SK-N-SH (cell line): ENCODE results near the gene CD69. TPM values are rescaled to one million over a fixed set of nuclear protein-coding genes. Genes with fewer than 3 reads are reported as not detected.

Experiments used
- CTCF ChIA-PET: fragments of 300-600, 350-600 bp; formaldehyde crosslinking; extraction: SDS; loops from one replicate; lab custom pipeline; 2021; lab: Yijun Ruan, JAX
- POLR2A ChIA-PET: fragments of 350-600 bp; sonication (Branson Sonifier 250); formaldehyde crosslinking; extraction: SDS; loops from one replicate; lab custom pipeline; 2020; ENCODE audit warnings: antibody characterized with exemption, inconsistent platforms; lab: Yijun Ruan, JAX
- DNase-seq: peaks from one replicate; pipeline ENCODE4 v3.0.0; 2012
- H2AFZ ChIP-seq: fragments of 200-600 bp; sonication (generic); 2 replicates; pipeline ENCODE4 v1.8.1; 2016; ENCODE audit warnings: antibody characterized with exemption, mild to moderate bottlenecking, low read depth
- H3F3A ChIP-seq: fragments of 200-600 bp; sonication (generic); replicated peaks from 2 replicates; pipeline ENCODE3; 2016; ENCODE audit warnings: antibody characterized with exemption, mild to moderate bottlenecking; ENCODE audit not compliant: insufficient read depth
- H3K27ac ChIP-seq, 2 experiments: fragments of 200-500 bp in 1 of 2; fragments of 200-600 bp in 1 of 2; sonication (Bioruptor generic) in 1 of 2; sonication (generic), shearing (Covaris generic) in 1 of 2; 2 replicates each; pipeline versions ENCODE4 v1.5.1 to v1.6.1; 2014 to 2016; ENCODE audit warnings: low read depth in 2 of 2, inconsistent platforms in 1 of 2, low read length in 1 of 2, mild to moderate bottlenecking in 1 of 2, mixed read lengths in 1 of 2
- H3K27me3 ChIP-seq: fragments of 200-600 bp; sonication (generic), shearing (Covaris generic); 2 replicates; pipeline ENCODE4 v1.6.1; 2016; ENCODE audit warnings: mixed run types; ENCODE audit not compliant: insufficient read depth
- H3K36me3 ChIP-seq, 2 experiments: fragments of 200-500 bp in 1 of 2; fragments of 200-600 bp in 1 of 2; sonication (Bioruptor generic) in 1 of 2; sonication (generic) in 1 of 2; replicated peaks in 1 of 2; 2 replicates each; pipeline versions ENCODE3 to v1.5.1; 2014 to 2016; ENCODE audit warnings: low read length in 1 of 2, mild to moderate bottlenecking in 1 of 2; ENCODE audit not compliant: insufficient read depth in 2 of 2, control insufficient read depth in 1 of 2
- H3K4me1 ChIP-seq, 2 experiments: fragments of 200-500 bp in 1 of 2; fragments of 200-600 bp in 1 of 2; sonication (Bioruptor generic) in 1 of 2; sonication (generic), shearing (Covaris generic) in 1 of 2; 2 replicates each; pipeline versions ENCODE4 v1.5.1 to v1.6.1; 2014 to 2016; ENCODE audit warnings: low read depth in 1 of 2, low read length in 1 of 2, mixed run types in 1 of 2; ENCODE audit not compliant: insufficient read depth in 2 of 2, control insufficient read depth in 1 of 2
- H3K4me2 ChIP-seq: fragments of 200-600 bp; sonication (generic), shearing (Covaris generic); 2 replicates; pipeline ENCODE4 v1.6.1; 2017; ENCODE audit warnings: mixed run types
- H3K4me3 ChIP-seq, 2 experiments: fragments of 200-500 bp in 1 of 2; fragments of 200-600 bp in 1 of 2; sonication (Bioruptor generic) in 1 of 2; sonication (generic), shearing (Covaris generic) in 1 of 2; 2 replicates each; pipeline versions ENCODE4 v1.5.1 to v1.8.1; 2014 to 2016; ENCODE audit warnings: low read depth in 2 of 2, inconsistent platforms in 1 of 2, low read length in 1 of 2, mild to moderate bottlenecking in 1 of 2, mixed read lengths in 1 of 2, moderate library complexity in 1 of 2
- H3K79me2 ChIP-seq: fragments of 200-600 bp; sonication (generic); 2 replicates; pipeline ENCODE4 v1.8.1; 2017; ENCODE audit warnings: mild to moderate bottlenecking; ENCODE audit not compliant: insufficient read depth
- H3K9ac ChIP-seq: fragments of 200-600 bp; sonication (generic); 2 replicates; pipeline ENCODE4 v1.6.1; 2017; ENCODE audit warnings: mixed run types
- H3K9me2 ChIP-seq: fragments of 200-600 bp; sonication (generic); 2 replicates; pipeline ENCODE4 v1.6.1; 2017; ENCODE audit warnings: mixed run types
- H3K9me3 ChIP-seq: fragments of 200-600 bp; sonication (generic); 2 replicates; pipeline ENCODE4 v1.6.1; 2017; ENCODE audit warnings: mixed run types, mild to moderate bottlenecking, moderate library complexity
- H4K20me1 ChIP-seq: fragments of 200-600 bp; sonication (generic); 2 replicates; pipeline ENCODE4 v1.6.1; 2017; ENCODE audit warnings: mild to moderate bottlenecking, mixed run types; ENCODE audit not compliant: insufficient read depth
- CHD2 ChIP-seq: fragments of 150-350 bp; IDR thresholded peaks from 2 replicates; pipeline ENCODE4 v1.6.1; 2018; ENCODE audit warnings: low read length; ENCODE audit not compliant: partially characterized antibody
- ELF1 ChIP-seq: IDR thresholded peaks from 2 replicates; pipeline ENCODE4 v1.4.0; 2012
- EP300 ChIP-seq, 2 experiments: IDR thresholded peaks; 2 replicates each; pipeline versions ENCODE4 v1.4.0 to v1.6.1; 2012; ENCODE audit warnings: borderline replicate concordance in 1 of 2, low read depth in 1 of 2, low read length in 1 of 2
- EZH2phosphoT487 ChIP-seq: fragments of 200-600 bp; sonication (generic); IDR thresholded peaks from 2 replicates; pipeline ENCODE4 v1.6.1; 2017; ENCODE audit warnings: low read depth, mixed run types, mild to moderate bottlenecking, antibody characterized with exemption, moderate library complexity, borderline replicate concordance
- FOSL2 ChIP-seq: IDR thresholded peaks from 2 replicates; pipeline ENCODE4 v1.4.0; 2012; ENCODE audit warnings: low read depth, mild to moderate bottlenecking, moderate library complexity, borderline replicate concordance
- FOXM1 ChIP-seq: IDR thresholded peaks from 2 replicates; pipeline ENCODE4 v1.4.0; 2012; ENCODE audit warnings: low read depth, mild to moderate bottlenecking
- GABPA ChIP-seq: IDR thresholded peaks from 2 replicates; pipeline ENCODE4 v1.4.0; 2012; ENCODE audit warnings: low read depth, mild to moderate bottlenecking
- MEF2A ChIP-seq: IDR thresholded peaks from 2 replicates; pipeline ENCODE4 v1.4.0; 2012; ENCODE audit warnings: low read depth, borderline replicate concordance
- NRF1 ChIP-seq: IDR thresholded peaks from 2 replicates; pipeline ENCODE4 v1.6.1; 2012; ENCODE audit warnings: low read depth, mild to moderate bottlenecking, low read length
- POLR2AphosphoS5 ChIP-seq: IDR thresholded peaks from 2 replicates; pipeline ENCODE4 v1.6.1; 2012; ENCODE audit warnings: low read depth, low read length
- RAD21 ChIP-seq: IDR thresholded peaks from 2 replicates; pipeline ENCODE4 v1.6.1; 2012; ENCODE audit warnings: mild to moderate bottlenecking, low read length
- REST ChIP-seq: IDR thresholded peaks from 2 replicates; pipeline ENCODE4 v1.6.1; 2012; ENCODE audit warnings: mild to moderate bottlenecking, low read depth, low read length, moderate library complexity
- RFX5 ChIP-seq: IDR thresholded peaks from 2 replicates; pipeline ENCODE4 v1.6.1; 2012; ENCODE audit warnings: mild to moderate bottlenecking, improper control_type of control experiment, low read length
- RXRA ChIP-seq: IDR thresholded peaks from 2 replicates; pipeline ENCODE4 v1.4.0; 2012; ENCODE audit warnings: low read depth, mild to moderate bottlenecking, borderline replicate concordance
- TAF1 ChIP-seq: IDR thresholded peaks from 2 replicates; pipeline ENCODE4 v1.6.1; 2012; ENCODE audit warnings: low read depth, mild to moderate bottlenecking, low read length, moderate library complexity, borderline replicate concordance
- TEAD4 ChIP-seq: IDR thresholded peaks from 2 replicates; pipeline ENCODE4 v1.4.0; 2012; ENCODE audit warnings: mild to moderate bottlenecking, borderline replicate concordance; ENCODE audit not compliant: insufficient read depth
- USF1 ChIP-seq: IDR thresholded peaks from 2 replicates; pipeline ENCODE4 v1.4.0; 2012; ENCODE audit warnings: low read depth, borderline replicate concordance
- ZBTB33 ChIP-seq: IDR thresholded peaks from 2 replicates; pipeline ENCODE4 v1.4.0; 2012; ENCODE audit warnings: low read depth, borderline replicate concordance
- WGBS: methylation state at CpG from one replicate; pipeline ENCODE4 v1.1.6; 2017; ENCODE audit warnings: low lambda C conversion rate; 5-methylcytosine and 5-hydroxymethylcytosine counted together
- polyA plus RNA-seq, 3 experiments: library from polyadenylated mRNA; depleted of rRNA; stranded (reverse); fragments of >200 nt; gene quantifications; 2 replicates each; pipeline ENCODE4 v1.2.3, GENCODE V29; 2012

The CD69 gene
- polyA plus RNA-seq, 1 of the 3 experiments (the other 2 are of a cell fraction): not detected

- WGBS: 28% methylated on average over 3 of the region's 3 CpGs
- H2AFZ ChIP-seq: no peak overlapping the region
- no peak for DNase-seq
- H4K20me1 ChIP-seq: no peaks in the 10 kb centered on the region
- H3K9me2 ChIP-seq: no peaks in the 10 kb centered on the region
- H3F3A ChIP-seq: no peaks in the 10 kb centered on the region
- H3K9ac ChIP-seq: no peak overlapping the region
- peaks cover 9% of the 10 kb centered on the region; the same call in 1 of the 2 replicates for H3K27me3 ChIP-seq
- no peak overlapping the region for H3K4me3 ChIP-seq
- H3K36me3 ChIP-seq: no peaks in the 10 kb centered on the region
- no peak overlapping the region for H3K4me2 ChIP-seq
- CTCF ChIA-PET: no interaction called here
- H3K27ac ChIP-seq: no peak overlapping the region
- H3K9me3 ChIP-seq: no peaks in the 10 kb centered on the region
- TF ChIP-seq CHD2: no peak
- TF ChIP-seq ELF1: no peak
- TF ChIP-seq USF1: no peak
- TF ChIP-seq RXRA: no peak
- TF ChIP-seq FOSL2: no peak
- no peak for TF ChIP-seq NRF1
- TF ChIP-seq ZBTB33: no peak
- TF ChIP-seq REST: no peak
- TF ChIP-seq RFX5: no peak
- no peak for TF ChIP-seq POLR2AphosphoS5
- TF ChIP-seq TAF1: no peak
- TF ChIP-seq EP300 (IDR thresholded peaks at IDR 0.05; ENCODE audit: borderline replicate concordance in 1 of 2, low read depth in 1 of 2, low read length in 1 of 2): no peak
- TF ChIP-seq RAD21: no peak
- TF ChIP-seq GABPA: no peak
- TF ChIP-seq TEAD4: no peak
- no peak for TF ChIP-seq FOXM1
- no peak for TF ChIP-seq EZH2phosphoT487
- TF ChIP-seq MEF2A: no peak
- TF ChIP-seq, all 33 proteins: peak for 0
- no peaks in the 10 kb centered on the region for H3K4me1 ChIP-seq
- no peaks in the 10 kb centered on the region for H3K79me2 ChIP-seq
- POLR2A ChIA-PET: no interaction called here
Observed at GRCh38 chr12:9784816-9785215, 24.1 kb upstream of the CD69 start.
